ENCODE measurements around the gene RASL12. TPM values are rescaled to one million over a fixed set of nuclear protein-coding genes. Genes with fewer than 3 reads are reported as not detected.
"Not testable (repeated sequence)": the region's sequence is repeated elsewhere in the genome, so short reads cannot be mapped to it uniquely, and the experiment has no call there.

The RASL12 gene
- total RNA-seq, 1 experiment from 2014 or later, result 0.67 TPM

- no peak for DNase-seq (ENCODE audit: low read depth, low spot score)
- intact Hi-C loops (cut with micrococcal nuclease; ENCODE audit: unreplicated experiment), result no loop called here
- Histone ChIP-seq H3K27me3 (ENCODE audit: control insufficient read depth, insufficient read depth, low read length) (no peaks in the 10 kb centered on the region), H3K36me3 (ENCODE audit: control insufficient read depth, insufficient read depth, low read length) (no peaks in the 10 kb centered on the region), H3K9me3 (ENCODE audit: control insufficient read depth, insufficient read depth, low read depth, low read length) (no peaks in the 10 kb centered on the region), H3K4me3 (ENCODE audit: low read depth in 2 of 2, low read length in 2 of 2) (no peak overlapping the region), H3K4me1 (ENCODE audit: control insufficient read depth, insufficient read depth, low read length) (peaks cover 7% of the 10 kb centered on the region), H3K27ac (ENCODE audit: low read length) (no peak overlapping the region)
- TF ChIP-seq TCF7L2 (IDR thresholded peaks at IDR 0.05; ENCODE audit: low read depth, low read length), result no peak
- no peak for TF ChIP-seq REST (IDR thresholded peaks at IDR 0.05; ENCODE audit: insufficient read depth in 1 of 2, low read depth in 2 of 2, low read length in 1 of 2)
- no peak for TF ChIP-seq POLR2AphosphoS5 (IDR thresholded peaks at IDR 0.05; ENCODE audit: low read depth, low read length)
- TF ChIP-seq CTCF (IDR thresholded peaks at IDR 0.05), result no peak
- TF ChIP-seq SIN3A (IDR thresholded peaks at IDR 0.05; ENCODE audit: borderline replicate concordance, insufficient read depth, low read depth, low read length), result no peak
- in situ Hi-C loops (cut with HindIII; ENCODE audit: low pct_unique_long_range_greater_than_20kb, low sequenced_read_pairs), result no loop called here
- no TSS peak for BruUV-seq (replicated peaks)
- no peak for ATAC-seq
- ChIA-PET CTCF (interaction anchor here (0.6 kb wide), 1 partner anchor 63 kb away, joined by 7 read pairs; no protein-coding TSS in a partner anchor), POLR2A (no interaction called here)
Observed at GRCh38 chr15:65048241-65048640, 19.6 kb downstream of the RASL12 start.

GRCh38 chr15:65044724-65045481 lies 22.9 kb downstream of the RASL12 start, which contains the start of gene SLC51B:
SLC51B (plus strand) TSS chr15:65045387; CDS start chr15:65050005, 4,618 bp downstream.
- no peak within 1 kb of the TSS for H3K27ac ChIP-seq (ENCODE audit: low read length)
- intact Hi-C loops (cut with micrococcal nuclease; ENCODE audit: unreplicated experiment) (no loop called here), in situ Hi-C loops (cut with HindIII; ENCODE audit: low pct_unique_long_range_greater_than_20kb, low sequenced_read_pairs) (no loop called here)
- no peaks in the 10 kb centered on the region for H3K27me3 ChIP-seq (ENCODE audit: control insufficient read depth, insufficient read depth, low read length)
- TF ChIP-seq POLR2AphosphoS5 (IDR thresholded peaks at IDR 0.05; ENCODE audit: low read depth, low read length) (no peak), REST (IDR thresholded peaks at IDR 0.05; ENCODE audit: insufficient read depth in 1 of 2, low read depth in 2 of 2, low read length in 1 of 2) (no peak), SIN3A (IDR thresholded peaks at IDR 0.05; ENCODE audit: borderline replicate concordance, insufficient read depth, low read depth, low read length) (no peak), CTCF (IDR thresholded peaks at IDR 0.05) (no peak), TCF7L2 (IDR thresholded peaks at IDR 0.05; ENCODE audit: low read depth, low read length) (no peak)
- DNase-seq (ENCODE audit: low read depth, low spot score) (no peak), ATAC-seq (no peak)
- ChIA-PET POLR2A (no interaction called here), CTCF (interaction anchor here (0.8 kb wide), 1 partner anchor 78 kb away, joined by 3 read pairs; no protein-coding TSS in a partner anchor)
- BruUV-seq (replicated peaks), result no TSS peak
- peaks cover 4% of the 10 kb centered on the region for H3K4me1 ChIP-seq (ENCODE audit: control insufficient read depth, insufficient read depth, low read length)
- no peaks in the 10 kb centered on the region for H3K36me3 ChIP-seq (ENCODE audit: control insufficient read depth, insufficient read depth, low read length)
- H3K4me3 ChIP-seq (ENCODE audit: low read depth in 2 of 2, low read length in 2 of 2), result no peak within 1 kb of the TSS
- H3K9me3 ChIP-seq (ENCODE audit: control insufficient read depth, insufficient read depth, low read depth, low read length), result no peaks in the 10 kb centered on the region

GRCh38 chr15:65044218-65044617 lies 23.6 kb downstream of the RASL12 start:
- BruUV-seq (replicated peaks); H3K9me3 ChIP-seq (ENCODE audit: control insufficient read depth, insufficient read depth, low read depth, low read length); DNase-seq (ENCODE audit: low read depth, low spot score); H3K27ac ChIP-seq (ENCODE audit: low read length); H3K36me3 ChIP-seq (ENCODE audit: control insufficient read depth, insufficient read depth, low read length); ATAC-seq; POLR2A ChIA-PET; intact Hi-C loops (cut with micrococcal nuclease; ENCODE audit: unreplicated experiment); H3K27me3 ChIP-seq (ENCODE audit: control insufficient read depth, insufficient read depth, low read length); H3K4me3 ChIP-seq (ENCODE audit: low read depth in 2 of 2, low read length in 2 of 2); H3K4me1 ChIP-seq (ENCODE audit: control insufficient read depth, insufficient read depth, low read length); in situ Hi-C loops (cut with HindIII; ENCODE audit: low pct_unique_long_range_greater_than_20kb, low sequenced_read_pairs): not testable (repeated sequence)
- CTCF ChIA-PET, result interaction anchor here (0.8 kb wide), 1 partner anchor 79 kb away, joined by 3 read pairs; no protein-coding TSS in a partner anchor

Data from Panc1 (cell line).